HepG2 (cell line): ENCODE data around the gene ZNF484. TPM values are rescaled to one million over a fixed set of nuclear protein-coding genes. Genes with fewer than 3 reads are reported as not detected.

Source experiments
- ATAC-seq: fragments of 200-7000 bp; cut with Tn5 transposase; 3 replicates; pipeline ENCODE4 v1.9.1; 2020; ENCODE audit warnings: mild to moderate bottlenecking, moderate library complexity
- BruUV-seq: library from RNA; stranded (reverse); fragments of 400-500 nt; replicated peaks from 2 replicates; lab custom pipeline; 2021; lab: Mats Ljungman, UMichigan
- CTCF ChIA-PET: fragments of 300-600 bp; formaldehyde crosslinking; extraction: SDS; loops from one replicate; lab custom pipeline; 2021; ENCODE audit warnings: low total read pairs, inconsistent platforms, low intra/inter-chr PET ratio; lab: Yijun Ruan, JAX
- POLR2A ChIA-PET: fragments of 350-600 bp; sonication (Branson Sonifier 250); formaldehyde crosslinking; loops from one replicate; lab custom pipeline; 2020; ENCODE audit warnings: antibody characterized with exemption, inconsistent platforms; lab: Yijun Ruan, JAX
- DNase-seq: peaks from one replicate; pipeline ENCODE4 v3.0.0-alpha.2; 2015; ENCODE audit warnings: low spot score
- FAIRE-seq: peaks from 3 replicates; lab custom pipeline; 2011; peaks lifted over from hg19 to GRCh38; lab: Jason Lieb, UNC
- H2AFZ ChIP-seq: one replicate; pipeline ENCODE4 v1.6.1; 2011; ENCODE audit warnings: low read length, inconsistent platforms
- H3K27ac ChIP-seq: fragments of 300-600 bp; 3 replicates; pipeline ENCODE4 v1.8.0; 2011; ENCODE audit warnings: mixed run types, mild to moderate bottlenecking, mixed read lengths, low read length, inconsistent platforms; ENCODE audit not compliant: insufficient read depth; ENCODE audit errors: extremely low read length
- H3K27me3 ChIP-seq, 2 experiments: fragments of 200-600 bp in 1 of 2; 2 replicates in 1 of 2; 3 replicates in 1 of 2; pipeline versions ENCODE4 v1.6.0 to v1.8.0; 2011; ENCODE audit warnings: low read length in 2 of 2, mild to moderate bottlenecking in 2 of 2, moderate library complexity in 2 of 2, inconsistent platforms in 1 of 2; ENCODE audit not compliant: insufficient read depth in 2 of 2, control insufficient read depth in 1 of 2
- H3K36me3 ChIP-seq, 2 experiments: fragments of 200-600 bp in 1 of 2; replicated peaks in 1 of 2; 2 replicates in 1 of 2; 3 replicates in 1 of 2; pipeline versions ENCODE4 v1.5.1 to v1.8.0; 2011; ENCODE audit warnings: low read length in 2 of 2, inconsistent platforms in 1 of 2; ENCODE audit not compliant: insufficient read depth in 2 of 2, control insufficient read depth in 1 of 2
- H3K4me1 ChIP-seq: 2 replicates; pipeline ENCODE4 v1.5.1; 2012; ENCODE audit warnings: low read length, inconsistent platforms; ENCODE audit not compliant: insufficient read depth
- H3K4me2 ChIP-seq: 2 replicates; pipeline ENCODE4 v1.6.0; 2011; ENCODE audit warnings: low read depth, low read length, inconsistent platforms
- H3K4me3 ChIP-seq, 3 experiments: fragments of 200-600 bp in 1 of 3; sonication (generic), shearing (Covaris generic) in 1 of 3; replicated peaks in 1 of 3; 2 replicates each; pipeline ENCODE4 v1.5.1; 2011 to 2016; ENCODE audit warnings: low read length in 3 of 3, inconsistent platforms in 2 of 3, low read depth in 2 of 3, mild to moderate bottlenecking in 2 of 3, control low read depth in 1 of 3, mixed read lengths in 1 of 3; ENCODE audit not compliant: insufficient read depth in 1 of 3
- H3K79me2 ChIP-seq: one replicate; pipeline ENCODE4 v1.6.1; 2011; ENCODE audit warnings: low read length, inconsistent platforms; ENCODE audit not compliant: insufficient read depth
- H3K9ac ChIP-seq: 2 replicates; pipeline ENCODE4 v1.6.0; 2011; ENCODE audit warnings: mild to moderate bottlenecking, low read depth, low read length, inconsistent platforms; ENCODE audit not compliant: insufficient read depth
- H3K9me3 ChIP-seq: 2 replicates; pipeline ENCODE4 v1.5.1; 2012; ENCODE audit warnings: mild to moderate bottlenecking, low read length
- H4K20me1 ChIP-seq: 2 replicates; pipeline ENCODE4 v1.6.0; 2011; ENCODE audit warnings: inconsistent platforms, mild to moderate bottlenecking, low read length, moderate library complexity; ENCODE audit not compliant: insufficient read depth
- ERF ChIP-seq: IDR thresholded peaks from 2 replicates; pipeline ENCODE4 v1.6.1; 2018; ENCODE audit warnings: missing biosample characterization, missing genetic modification reagents
- HDAC2 ChIP-seq: sonication (generic); formaldehyde crosslinking; IDR thresholded peaks from 2 replicates; pipeline ENCODE4 v1.4.0; 2020; ENCODE audit warnings: missing genetic modification reagents
- HIVEP1 ChIP-seq: sonication (generic); formaldehyde crosslinking; IDR thresholded peaks from 2 replicates; pipeline ENCODE4 v1.4.0; 2020; ENCODE audit warnings: mild to moderate bottlenecking, missing genetic modification reagents
- KDM3A ChIP-seq: IDR thresholded peaks from 2 replicates; pipeline ENCODE4 v1.6.1; 2018; ENCODE audit warnings: low read depth, missing compliant biosample characterization
- NFYB ChIP-seq: sonication (generic); formaldehyde crosslinking; IDR thresholded peaks from 2 replicates; pipeline ENCODE4 v1.4.0; 2020; ENCODE audit warnings: missing genetic modification reagents
- SCMH1 ChIP-seq: sonication (generic); formaldehyde crosslinking; IDR thresholded peaks from 2 replicates; pipeline ENCODE4 v1.9.0; 2021; ENCODE audit warnings: missing genetic modification reagents, mild to moderate bottlenecking, borderline replicate concordance
- WGBS: methylation state at CpG from one replicate; pipeline ENCODE4 v1.1.6; 2017; ENCODE audit warnings: low lambda C conversion rate; 5-methylcytosine and 5-hydroxymethylcytosine counted together
- in situ Hi-C: cut with HindIII; loops from 2 replicates; pipeline ENCODE4 v1.10.0; 2017; ENCODE audit warnings: low pct_unique_long_range_greater_than_20kb; ENCODE audit not compliant: extremely low pct_ligation_motif_present
- intact Hi-C: fragments of 100-400 bp; cut with micrococcal nuclease; formaldehyde crosslinking; loops from one replicate; pipeline ENCODE4 v1.10.0; 2022; ENCODE audit not compliant: unreplicated experiment
- polyA plus RNA-seq, 8 experiments: library from polyadenylated mRNA; depleted of rRNA in 3 of 8; stranded (reverse) in 7 of 8; unstranded in 1 of 8; fragments of >200 nt; fragmentation: Illumina TruSeq in 4 of 8; extraction: Trizol in 4 of 8; gene quantifications; 2 replicates each; pipeline versions ENCODE4 v1.2.1 to v1.2.3, GENCODE V29; 2011 to 2016; ENCODE audit warnings: low read depth in 4 of 8, missing spikeins in 1 of 8, mixed read lengths in 1 of 8; ENCODE audit not compliant: insufficient read depth in 1 of 8
- total RNA-seq, 5 experiments: library from RNA; depleted of rRNA; stranded (reverse); fragments of >200 nt; fragmentation: Illumina TruSeq; extraction: Trizol; gene quantifications; 2 replicates each; pipeline ENCODE4 v1.2.3, GENCODE V29; 2016; ENCODE audit warnings: low read depth in 1 of 5
- TF ChIP-seq, protein P1 (sequence below): sonication (generic); formaldehyde crosslinking; IDR thresholded peaks from 2 replicates; pipeline ENCODE4 v1.4.0; 2020; ENCODE audit warnings: missing genetic modification reagents
- TF ChIP-seq, protein P2 (sequence below): IDR thresholded peaks from 2 replicates; pipeline ENCODE4 v1.4.0; 2020; ENCODE audit warnings: mild to moderate bottlenecking, missing genetic modification reagents
- TF ChIP-seq, protein P3 (sequence below): sonication (generic); formaldehyde crosslinking; IDR thresholded peaks from 2 replicates; pipeline ENCODE4 v1.8.0; 2022; ENCODE audit warnings: mild to moderate bottlenecking, missing genetic modification reagents, borderline replicate concordance

The ZNF484 gene
- total and polyA plus RNA-seq, 2 of the 13 experiments (the other 11 are each of a cell fraction or from before 2014, with no cell fraction given) = 0.96 to 7.2 TPM

GRCh38 chr9:92895812-92896436 is 18.1 kb upstream of the ZNF484 start:
- ChIA-PET POLR2A (no interaction called here), CTCF (no interaction called here)
- Histone ChIP-seq H3K4me1 (peaks cover 12% of the 10 kb centered on the region), H3K79me2 (no peaks in the 10 kb centered on the region), H4K20me1 (no peaks in the 10 kb centered on the region), H2AFZ (no peak overlapping the region), H3K27me3 (no peaks in the 10 kb centered on the region), H3K4me2 (no peak overlapping the region), H3K36me3 (no peaks in the 10 kb centered on the region), H3K27ac (no peak overlapping the region), H3K9ac (no peak overlapping the region), H3K9me3 (no peaks in the 10 kb centered on the region), H3K4me3 (no peak overlapping the region)
- ATAC-seq (no peak), FAIRE-seq (no peak), DNase-seq (no peak)
- 58% methylated on average over 2 of the region's 3 CpGs for WGBS
- in situ Hi-C loops = no loop called here
- BruUV-seq = no TSS peak
- no peak for TF ChIP-seq HDAC2 (CRISPR knock-in tag)
- TF ChIP-seq, protein P1, sequence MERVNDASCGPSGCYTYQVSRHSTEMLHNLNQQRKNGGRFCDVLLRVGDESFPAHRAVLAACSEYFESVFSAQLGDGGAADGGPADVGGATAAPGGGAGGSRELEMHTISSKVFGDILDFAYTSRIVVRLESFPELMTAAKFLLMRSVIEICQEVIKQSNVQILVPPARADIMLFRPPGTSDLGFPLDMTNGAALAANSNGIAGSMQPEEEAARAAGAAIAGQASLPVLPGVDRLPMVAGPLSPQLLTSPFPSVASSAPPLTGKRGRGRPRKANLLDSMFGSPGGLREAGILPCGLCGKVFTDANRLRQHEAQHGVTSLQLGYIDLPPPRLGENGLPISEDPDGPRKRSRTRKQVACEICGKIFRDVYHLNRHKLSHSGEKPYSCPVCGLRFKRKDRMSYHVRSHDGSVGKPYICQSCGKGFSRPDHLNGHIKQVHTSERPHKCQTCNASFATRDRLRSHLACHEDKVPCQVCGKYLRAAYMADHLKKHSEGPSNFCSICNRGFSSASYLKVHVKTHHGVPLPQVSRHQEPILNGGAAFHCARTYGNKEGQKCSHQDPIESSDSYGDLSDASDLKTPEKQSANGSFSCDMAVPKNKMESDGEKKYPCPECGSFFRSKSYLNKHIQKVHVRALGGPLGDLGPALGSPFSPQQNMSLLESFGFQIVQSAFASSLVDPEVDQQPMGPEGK = no peak
- intact Hi-C loops = no loop called here

DNA sequence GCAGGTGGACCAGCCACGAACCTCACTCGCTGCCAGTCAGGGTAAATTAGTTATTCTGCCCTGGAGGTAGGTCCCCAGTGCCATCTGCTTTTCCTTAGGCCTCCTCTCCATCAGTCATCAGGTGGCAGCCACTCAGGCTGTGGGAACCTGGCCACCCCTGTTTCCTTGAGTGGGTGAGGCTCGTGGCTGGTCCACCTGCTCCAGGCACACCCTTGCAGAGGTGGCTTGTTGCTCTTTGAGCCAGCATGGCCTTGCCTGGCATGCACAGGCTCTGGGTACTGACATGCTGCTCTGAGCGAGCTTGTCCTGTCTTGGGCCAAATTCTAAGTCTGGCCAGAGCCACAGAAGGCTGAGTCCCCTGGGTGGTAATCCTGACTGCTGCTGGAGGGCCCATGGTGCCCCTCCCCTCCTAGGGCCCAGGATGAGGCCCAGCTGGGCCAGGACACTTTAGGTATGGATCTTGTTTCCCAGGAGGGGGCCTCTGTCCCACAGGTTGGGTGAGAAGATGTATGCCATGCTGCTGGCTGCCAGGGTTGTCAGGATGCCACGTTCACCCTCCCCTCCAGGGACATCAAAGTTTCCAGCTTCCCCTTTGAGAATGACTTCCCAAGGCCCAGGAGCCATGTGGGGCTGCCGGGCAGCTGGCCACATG is 17.0 kb upstream of the ZNF484 start:
- H3K27me3 ChIP-seq = no peaks in the 10 kb centered on the region; a peak in 1 of 5 replicates
- no peak overlapping the region for H3K27ac ChIP-seq
- H3K36me3 ChIP-seq = no peaks in the 10 kb centered on the region
- ATAC-seq = no peak
- H3K9ac ChIP-seq = no peak overlapping the region
- no TSS peak for BruUV-seq
- no peak for DNase-seq
- CTCF ChIA-PET = no interaction called here
- H3K4me3 ChIP-seq = no peak overlapping the region
- H3K79me2 ChIP-seq = no peaks in the 10 kb centered on the region
- no peak overlapping the region for H3K4me2 ChIP-seq
- in situ Hi-C loops (no loop called here), intact Hi-C loops (no loop called here)
- 0% methylated on average over 1 of the region's 6 CpGs for WGBS
- no peak overlapping the region for H2AFZ ChIP-seq
- FAIRE-seq = no peak
- POLR2A ChIA-PET = no interaction called here
- H3K9me3 ChIP-seq = no peaks in the 10 kb centered on the region
- H4K20me1 ChIP-seq = no peaks in the 10 kb centered on the region
- peaks cover 12% of the 10 kb centered on the region for H3K4me1 ChIP-seq
- TF ChIP-seq HIVEP1 (CRISPR knock-in tag) = no peak
- no peak for TF ChIP-seq SCMH1 (CRISPR knock-in tag)
- TF ChIP-seq, protein P2, sequence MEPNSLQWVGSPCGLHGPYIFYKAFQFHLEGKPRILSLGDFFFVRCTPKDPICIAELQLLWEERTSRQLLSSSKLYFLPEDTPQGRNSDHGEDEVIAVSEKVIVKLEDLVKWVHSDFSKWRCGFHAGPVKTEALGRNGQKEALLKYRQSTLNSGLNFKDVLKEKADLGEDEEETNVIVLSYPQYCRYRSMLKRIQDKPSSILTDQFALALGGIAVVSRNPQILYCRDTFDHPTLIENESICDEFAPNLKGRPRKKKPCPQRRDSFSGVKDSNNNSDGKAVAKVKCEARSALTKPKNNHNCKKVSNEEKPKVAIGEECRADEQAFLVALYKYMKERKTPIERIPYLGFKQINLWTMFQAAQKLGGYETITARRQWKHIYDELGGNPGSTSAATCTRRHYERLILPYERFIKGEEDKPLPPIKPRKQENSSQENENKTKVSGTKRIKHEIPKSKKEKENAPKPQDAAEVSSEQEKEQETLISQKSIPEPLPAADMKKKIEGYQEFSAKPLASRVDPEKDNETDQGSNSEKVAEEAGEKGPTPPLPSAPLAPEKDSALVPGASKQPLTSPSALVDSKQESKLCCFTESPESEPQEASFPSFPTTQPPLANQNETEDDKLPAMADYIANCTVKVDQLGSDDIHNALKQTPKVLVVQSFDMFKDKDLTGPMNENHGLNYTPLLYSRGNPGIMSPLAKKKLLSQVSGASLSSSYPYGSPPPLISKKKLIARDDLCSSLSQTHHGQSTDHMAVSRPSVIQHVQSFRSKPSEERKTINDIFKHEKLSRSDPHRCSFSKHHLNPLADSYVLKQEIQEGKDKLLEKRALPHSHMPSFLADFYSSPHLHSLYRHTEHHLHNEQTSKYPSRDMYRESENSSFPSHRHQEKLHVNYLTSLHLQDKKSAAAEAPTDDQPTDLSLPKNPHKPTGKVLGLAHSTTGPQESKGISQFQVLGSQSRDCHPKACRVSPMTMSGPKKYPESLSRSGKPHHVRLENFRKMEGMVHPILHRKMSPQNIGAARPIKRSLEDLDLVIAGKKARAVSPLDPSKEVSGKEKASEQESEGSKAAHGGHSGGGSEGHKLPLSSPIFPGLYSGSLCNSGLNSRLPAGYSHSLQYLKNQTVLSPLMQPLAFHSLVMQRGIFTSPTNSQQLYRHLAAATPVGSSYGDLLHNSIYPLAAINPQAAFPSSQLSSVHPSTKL (CRISPR knock-in tag) = no peak
- TF ChIP-seq, protein P3, sequence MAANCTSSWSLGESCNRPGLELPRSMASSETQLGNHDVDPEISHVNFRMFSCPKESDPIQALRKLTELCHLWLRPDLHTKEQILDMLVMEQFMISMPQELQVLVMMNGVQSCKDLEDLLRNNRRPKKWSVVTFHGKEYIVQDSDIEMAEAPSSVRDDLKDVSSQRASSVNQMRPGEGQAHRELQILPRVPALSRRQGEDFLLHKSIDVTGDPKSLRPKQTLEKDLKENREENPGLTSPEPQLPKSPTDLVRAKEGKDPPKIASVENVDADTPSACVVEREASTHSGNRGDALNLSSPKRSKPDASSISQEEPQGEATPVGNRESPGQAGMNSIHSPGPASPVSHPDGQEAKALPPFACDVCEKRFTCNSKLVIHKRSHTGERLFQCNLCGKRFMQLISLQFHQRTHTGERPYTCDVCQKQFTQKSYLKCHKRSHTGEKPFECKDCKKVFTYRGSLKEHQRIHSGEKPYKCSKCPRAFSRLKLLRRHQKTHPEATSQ (CRISPR knock-in tag) = no peak
- no peak for TF ChIP-seq NFYB (CRISPR knock-in tag)
- no peak for TF ChIP-seq ERF (CRISPR knock-in tag)
- TF ChIP-seq KDM3A = no peak
